Kasumi-1 (cell line): ENCODE data around the gene FCGR2B.
"Not testable (repeated sequence)": the region's sequence is repeated elsewhere in the genome, so short reads cannot be mapped to it uniquely, and the experiment has no call there.

Experiments used
- DNase-seq, 2 experiments: peaks; one replicate each; lab custom pipeline; 2025; lab: John Stamatoyannopoulos, UW

Gene FCGR2B

DNA sequence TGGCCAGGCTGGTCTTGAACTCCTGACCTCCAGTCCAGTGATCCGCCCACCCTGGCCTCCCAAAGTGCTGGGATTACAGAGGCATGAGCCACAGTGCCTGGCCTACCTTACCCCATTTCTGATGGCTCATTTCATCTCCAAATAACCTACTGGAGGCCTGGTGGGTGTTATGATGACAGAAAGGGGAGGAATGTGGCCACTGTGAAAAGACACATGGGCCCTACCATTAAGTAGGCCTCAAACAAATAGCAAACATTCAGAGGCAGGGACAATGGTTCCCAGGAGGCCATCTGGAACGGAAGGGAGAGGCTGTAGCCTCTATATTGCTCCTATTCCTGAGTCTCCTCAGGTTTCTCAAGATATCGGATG lies 43.2 kb downstream of the FCGR2B start:
- no peak for DNase-seq

DNA sequence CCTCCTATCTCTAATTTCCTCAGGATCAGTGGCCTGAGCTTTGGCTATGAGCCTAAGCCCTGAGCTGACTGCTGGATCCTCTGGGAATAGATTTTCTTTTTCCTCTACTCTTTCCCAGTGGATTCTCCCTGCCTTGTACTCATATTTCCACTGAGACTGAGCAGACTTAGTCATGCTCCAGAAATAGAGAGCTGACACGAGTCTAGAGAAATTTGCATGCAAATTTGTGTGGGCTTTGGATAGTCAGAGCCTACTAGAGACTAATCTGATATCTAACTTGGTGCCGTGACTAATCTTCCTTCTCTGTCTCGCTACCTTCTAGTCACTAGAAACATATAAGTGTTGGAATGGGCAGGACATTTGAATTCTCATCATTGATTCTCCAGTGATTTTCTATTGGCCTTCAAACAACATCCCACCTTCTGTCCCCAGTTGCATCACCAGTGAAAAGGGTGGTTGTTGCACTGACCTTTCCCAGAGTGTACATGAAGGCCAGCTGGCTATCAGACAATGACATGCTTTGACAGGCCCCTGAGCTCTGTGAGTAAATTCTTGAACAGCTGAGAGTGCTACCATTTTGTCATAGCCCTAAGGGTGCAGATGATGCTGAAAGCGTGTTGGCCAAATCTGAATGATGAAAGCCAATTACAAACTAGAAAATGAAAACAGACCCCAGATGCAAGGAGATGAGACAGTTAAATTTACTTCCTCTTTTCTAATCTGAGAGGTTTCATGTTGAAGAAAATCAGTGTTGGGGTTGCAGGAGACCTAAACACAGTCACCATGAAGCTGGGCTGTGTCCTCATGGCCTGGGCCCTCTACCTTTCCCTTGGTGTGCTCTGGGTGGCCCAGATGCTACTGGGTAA lies 43.8 kb downstream of the FCGR2B start, which contains the start of gene FCRLA:
FCRLA (plus strand) TSS at position 748 of the 866 bp plus-strand sequence; CDS start at position 784, 36 bp downstream.
- peak; percentile 18 to 47 for DNase-seq

- DNase-seq, result no peak
Measured at GRCh38 chr1:161707503-161707902, 44.6 kb downstream of the FCGR2B start.

- DNase-seq, result no peak
Measured at GRCh38 chr1:161709373-161709772, 46.4 kb downstream of the FCGR2B start.

DNA sequence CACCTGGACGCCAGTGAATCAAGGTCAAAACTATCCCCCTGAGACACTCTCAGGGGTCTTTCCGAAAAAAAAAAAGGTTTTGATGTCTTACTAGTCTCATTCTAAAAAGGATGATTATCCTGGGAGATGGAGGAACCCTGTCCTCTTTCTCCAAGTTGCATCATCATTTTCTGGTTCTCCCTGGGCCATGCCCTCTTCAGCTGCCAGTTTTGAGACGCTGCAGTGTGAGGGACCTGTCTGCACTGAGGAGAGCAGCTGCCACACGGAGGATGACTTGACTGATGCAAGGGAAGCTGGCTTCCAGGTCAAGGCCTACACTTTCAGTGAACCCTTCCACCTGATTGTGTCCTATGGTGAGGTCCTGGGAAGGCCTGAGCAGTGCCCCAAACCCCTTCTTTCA lies 47.6 kb downstream of the FCGR2B start:
- DNase-seq, result no peak

- peak in 1 of 2 experiments; percentile 11 for DNase-seq
Measured at GRCh38 chr1:161718559-161719324, 55.8 kb downstream of the FCGR2B start.

DNA sequence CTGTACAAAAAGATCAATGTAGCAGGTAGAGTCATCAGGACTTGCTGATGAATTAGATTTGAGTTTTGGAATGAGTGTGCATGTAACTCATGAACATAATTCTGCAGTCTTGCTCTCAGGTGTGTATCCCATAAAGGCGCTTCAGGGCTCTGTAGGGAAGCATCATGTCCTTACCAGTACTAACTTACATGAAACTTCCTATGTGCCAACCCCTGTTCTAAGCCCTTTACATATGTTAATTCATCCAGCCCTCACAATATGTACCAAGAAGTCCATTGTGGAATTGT lies 56.3 kb downstream of the FCGR2B start:
- DNase-seq, result no peak

GRCh38 chr1:161720422-161720821 lies 57.5 kb downstream of the FCGR2B start:
- no peak for DNase-seq

- no peak for DNase-seq
Measured at GRCh38 chr1:161720956-161721737, 58.2 kb downstream of the FCGR2B start, which contains the start of gene FCRLB. Gene FCRLB, plus strand, starts transcription at chr1:161721544. Its CDS starts 1,129 bp downstream, at chr1:161722673.

DNA sequence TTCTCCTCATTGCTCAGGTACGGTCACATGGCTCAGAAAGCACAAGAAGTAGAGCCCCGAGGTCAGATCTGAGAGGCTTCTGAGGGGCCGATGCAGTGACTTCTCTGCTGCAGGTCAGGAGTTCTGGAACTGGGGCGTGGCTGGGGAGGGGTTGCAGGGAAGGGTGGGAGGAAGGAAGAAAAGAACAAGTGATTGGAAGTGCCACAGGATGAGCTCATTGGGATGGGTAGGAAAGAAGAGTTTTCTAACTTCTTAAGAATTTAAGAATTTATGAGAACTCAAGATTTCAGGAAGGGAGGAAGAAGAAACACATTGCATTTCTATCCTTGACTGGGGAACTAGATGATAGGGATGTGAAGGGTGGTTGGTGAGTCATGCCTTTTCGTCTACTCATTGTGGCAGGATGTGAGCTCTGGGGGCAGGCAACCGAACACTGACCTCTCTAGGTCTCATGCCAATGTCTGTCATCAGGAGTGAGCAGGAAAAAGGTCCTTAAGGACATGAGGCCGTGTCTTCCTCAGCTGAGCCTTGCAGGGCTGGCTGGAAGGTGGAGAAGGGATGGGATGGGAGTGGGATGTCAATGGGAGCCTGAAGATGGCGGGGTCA lies 58.9 kb downstream of the FCGR2B start:
- DNase-seq, result peak; percentile 61 to 64

- no peak for DNase-seq
Measured at GRCh38 chr1:161722406-161722805, 59.5 kb downstream of the FCGR2B start.

DNA sequence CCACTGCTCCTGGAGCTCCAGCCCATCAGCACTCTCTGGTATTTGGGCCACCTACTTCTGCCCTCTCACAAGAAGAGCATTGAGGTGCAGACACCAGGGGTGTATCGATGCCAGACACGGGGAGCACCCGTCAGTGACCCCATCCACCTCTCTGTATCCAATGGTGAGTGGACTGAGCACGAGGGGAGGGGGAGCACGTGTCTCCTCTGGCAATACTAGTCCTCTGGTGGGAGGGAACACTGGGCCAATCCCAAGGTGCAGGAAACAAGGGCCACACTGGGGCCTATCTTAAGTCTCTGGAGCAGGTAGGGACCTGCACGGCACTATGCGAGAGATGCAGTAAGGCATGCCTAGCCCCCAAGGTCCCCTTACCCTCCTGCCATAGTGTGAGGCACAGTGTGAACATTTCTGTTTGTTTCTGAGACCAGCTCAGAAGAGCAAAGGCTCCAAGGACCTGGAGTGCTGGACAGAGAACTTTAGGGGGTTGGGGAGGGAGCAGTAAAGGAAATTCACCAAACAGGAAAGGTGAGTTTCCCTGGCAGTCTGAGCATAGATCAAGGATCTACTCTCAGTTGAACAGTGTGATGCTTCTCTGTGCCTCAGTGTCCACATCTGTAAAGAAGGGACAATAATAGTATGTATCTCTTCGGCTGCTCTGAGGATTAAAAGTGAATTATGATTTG lies 60.7 kb downstream of the FCGR2B start:
- no peak for DNase-seq

GRCh38 chr1:161725258-161725907 lies 62.4 kb downstream of the FCGR2B start:
- DNase-seq, result not testable (repeated sequence)

DNA sequence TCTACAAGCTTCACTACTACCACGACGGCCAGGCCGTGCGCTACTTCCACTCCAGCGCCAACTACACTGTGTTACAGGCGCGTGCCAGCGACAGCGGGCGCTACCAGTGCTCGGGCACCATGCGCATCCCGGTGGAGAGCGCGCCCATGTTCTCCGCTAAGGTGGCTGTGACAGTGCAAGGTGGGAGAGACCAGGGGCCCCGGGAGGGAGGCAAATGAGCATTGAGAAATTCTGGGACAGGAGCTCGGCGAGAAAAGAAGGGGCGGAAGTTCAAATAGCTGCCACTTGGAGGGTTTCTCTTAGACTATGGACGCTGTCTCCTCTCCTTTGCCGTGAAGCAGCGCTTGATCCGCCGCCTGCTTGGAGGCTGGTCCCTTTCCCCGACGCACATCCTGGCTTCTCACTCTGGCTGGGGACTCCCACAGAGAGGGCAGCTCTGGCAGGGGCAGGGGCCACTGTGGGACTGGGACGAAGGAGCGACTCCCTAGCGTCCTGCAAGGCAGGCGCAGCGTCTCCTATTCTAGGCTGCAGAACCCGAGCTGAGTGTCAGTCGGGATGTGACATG lies 63.0 kb downstream of the FCGR2B start:
- peak; percentile 50 to 55 for DNase-seq

GRCh38 chr1:161726473-161727255 lies 63.7 kb downstream of the FCGR2B start:
- DNase-seq, result peak; percentile 60 to 68

DNA sequence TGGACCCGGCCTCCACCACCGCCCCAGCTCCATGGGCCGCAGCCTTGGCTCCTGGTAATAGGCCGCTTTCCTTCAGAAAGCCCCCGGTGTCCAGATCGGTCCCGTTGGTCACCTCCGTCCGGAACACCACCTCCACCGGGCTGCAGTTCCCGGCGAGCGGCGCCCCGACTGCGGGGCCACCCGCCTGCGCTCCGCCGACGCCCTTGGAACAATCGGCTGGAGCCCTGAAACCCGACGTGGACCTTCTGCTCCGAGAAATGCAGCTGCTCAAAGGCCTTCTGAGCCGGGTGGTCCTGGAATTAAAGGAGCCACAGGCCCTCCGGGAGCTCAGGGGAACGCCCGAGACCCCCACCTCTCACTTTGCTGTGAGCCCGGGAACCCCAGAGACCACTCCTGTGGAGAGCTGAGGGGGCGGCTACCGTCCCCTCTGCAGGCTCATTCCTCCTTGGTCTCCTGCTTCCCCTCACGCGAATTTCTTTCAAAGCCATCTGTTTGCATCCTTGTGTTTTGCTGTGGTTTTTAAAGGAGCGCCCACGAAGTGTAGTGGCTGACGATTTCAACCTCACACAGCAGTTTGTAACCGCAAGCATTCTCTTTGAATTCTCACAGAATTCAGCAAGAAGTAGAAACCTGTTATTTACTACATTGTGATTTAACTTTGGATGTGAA lies 64.4 kb downstream of the FCGR2B start:
- no peak for DNase-seq
